K562 (cell line): Measurements from ENCODE around the gene GNRHR. TPM values are rescaled to one million over a fixed set of nuclear protein-coding genes. Genes with fewer than 3 reads are reported as not detected.

Source experiments
- ADNP ChIP-seq: fragments of 200-800 bp; sonication (Bioruptor generic); IDR thresholded peaks from 2 replicates; pipeline ENCODE4 v1.6.1; 2016; ENCODE audit warnings: missing genetic modification characterization, missing compliant biosample characterization
- BACH1 ChIP-seq: fragments of 200-800 bp; sonication (Bioruptor generic); IDR thresholded peaks from 2 replicates; pipeline ENCODE4 v1.6.1; 2016; ENCODE audit warnings: missing genetic modification characterization, missing compliant biosample characterization
- CBFB ChIP-seq: sonication (generic); formaldehyde crosslinking; IDR thresholded peaks from 2 replicates; pipeline ENCODE4 v1.4.0; 2020; ENCODE audit warnings: mild to moderate bottlenecking, missing genetic modification reagents
- FOS ChIP-seq: IDR thresholded peaks from 3 replicates; pipeline ENCODE4 v1.6.1; 2011; ENCODE audit not compliant: insufficient read length; ENCODE audit errors: extremely low read depth
- NFRKB ChIP-seq: fragments of 450-650 bp; IDR thresholded peaks from 2 replicates; pipeline ENCODE4 v1.6.1; 2016; ENCODE audit warnings: low read depth
- PML ChIP-seq: IDR thresholded peaks from 2 replicates; pipeline ENCODE4 v1.6.1; 2012; ENCODE audit warnings: low read length, inconsistent platforms
- ZEB2 ChIP-seq: fragments of 450-650 bp; IDR thresholded peaks from 2 replicates; pipeline ENCODE4 v1.6.1; 2016
- ZNF507 ChIP-seq: conservative IDR thresholded peaks from 2 replicates; pipeline ENCODE4 v1.6.1; 2017; ENCODE audit warnings: missing genetic modification characterization, missing compliant biosample characterization
- ZNF589 ChIP-seq: fragments of 200-800 bp; sonication (Bioruptor generic); IDR thresholded peaks from 2 replicates; pipeline ENCODE4 v1.6.1; 2016; ENCODE audit warnings: low read depth, missing genetic modification characterization, missing compliant biosample characterization
- polyA plus RNA-seq, 8 experiments: library from polyadenylated mRNA; depleted of rRNA in 4 of 8; stranded (reverse) in 5 of 8; unstranded in 3 of 8; fragments of >200 nt; fragmentation: Nextera tagmentation in 2 of 8; fragmentation: Illumina TruSeq in 1 of 8; extraction: Ambion mirVana in 2 of 8; extraction: Trizol in 1 of 8; gene quantifications; 2 replicates each; pipeline versions ENCODE4 v1.2.1 to v1.2.3, GENCODE V29; 2011 to 2014; ENCODE audit warnings: inconsistent platforms in 1 of 8, missing spikeins in 1 of 8
- total RNA-seq, 7 experiments: library from RNA; depleted of rRNA in 6 of 7; stranded (reverse); fragments of >200 nt in 6 of 7; fragmentation: Illumina TruSeq in 2 of 7; extraction: Trizol in 2 of 7; gene quantifications; 2 replicates each; pipeline versions ENCODE4 v1.2.1 to v1.2.3, GENCODE V29; 2011 to 2021; ENCODE audit warnings: low replicate concordance in 1 of 7
- TF ChIP-seq, protein P1 (sequence below): fragments of 250-450 bp; sonication (Bioruptor Pico); IDR thresholded peaks from 2 replicates; pipeline ENCODE4 v1.4.0; 2020; ENCODE audit warnings: mild to moderate bottlenecking, moderate library complexity, borderline replicate concordance
- TF ChIP-seq, protein P2 (sequence below): fragments of 450-650 bp; IDR thresholded peaks from 2 replicates; pipeline ENCODE4 v1.7.1; 2018; ENCODE audit warnings: mild to moderate bottlenecking, low read depth; ENCODE audit not compliant: partially characterized antibody
- TF ChIP-seq, protein P3 (sequence below): fragments of 250-450 bp; sonication (Bioruptor Pico); IDR thresholded peaks from 2 replicates; pipeline ENCODE4 v1.5.0; 2020; ENCODE audit warnings: mild to moderate bottlenecking
- TF ChIP-seq, protein P4 (sequence below): fragments of 250-450 bp; sonication (Bioruptor Pico); IDR thresholded peaks from 2 replicates; pipeline ENCODE4 v1.5.0; 2022; ENCODE audit warnings: mild to moderate bottlenecking
- TF ChIP-seq, protein P5 (sequence below): sonication (generic); formaldehyde crosslinking; IDR thresholded peaks from 2 replicates; pipeline ENCODE4 v1.8.1; 2023; ENCODE audit warnings: mild to moderate bottlenecking, missing genetic modification reagents, moderate library complexity
- TF ChIP-seq, protein P6 (sequence below): IDR thresholded peaks from 2 replicates; pipeline ENCODE4 v1.6.1; 2016; ENCODE audit warnings: missing genetic modification characterization, missing compliant biosample characterization

The GNRHR gene
- total and polyA plus RNA-seq, 9 of the 15 experiments (the other 6 are each of a cell fraction or from before 2014, with no cell fraction given): 0.06 to 0.13 TPM; not detected in 7

DNA sequence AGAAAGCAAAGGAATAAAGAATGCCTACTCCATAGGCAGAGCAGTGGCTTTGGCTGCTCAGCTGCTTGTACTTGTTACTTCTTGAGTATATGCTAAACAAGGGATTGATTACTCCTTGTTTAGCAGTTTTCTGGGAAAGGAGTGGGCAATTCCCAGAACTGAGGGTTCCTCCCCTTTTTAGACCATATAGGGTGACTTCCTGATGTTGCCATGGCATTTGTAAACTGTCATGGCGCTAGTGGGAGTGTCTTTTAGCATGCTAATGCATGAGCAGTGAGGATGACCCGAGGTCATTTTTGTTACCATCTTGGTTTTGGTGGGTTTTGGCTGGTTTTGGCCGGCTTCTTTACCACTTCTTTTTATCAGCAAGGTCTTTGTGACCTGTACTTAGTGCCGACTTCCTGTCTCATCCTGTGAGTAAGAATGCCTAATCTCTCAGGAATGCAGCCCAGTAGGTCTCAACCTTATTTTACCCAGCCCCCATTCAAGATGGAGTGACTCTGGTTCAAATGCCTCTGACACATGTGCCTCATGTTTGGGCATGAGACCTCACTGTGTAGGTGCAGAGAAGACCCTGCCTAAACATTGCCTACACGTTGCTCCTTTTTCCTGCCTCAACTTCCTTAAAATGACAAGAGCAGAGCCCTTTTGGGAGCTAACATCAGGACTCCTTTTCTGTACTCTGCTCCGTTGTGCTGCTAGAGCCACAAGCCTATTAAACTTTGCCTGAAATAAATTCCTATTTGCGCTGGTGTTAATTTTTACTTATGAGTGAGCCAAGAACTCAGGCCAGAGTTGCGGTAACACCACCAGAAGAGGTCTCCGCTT, 32.2 kb downstream of the GNRHR start (continued):
- TF ChIP-seq, protein P1, sequence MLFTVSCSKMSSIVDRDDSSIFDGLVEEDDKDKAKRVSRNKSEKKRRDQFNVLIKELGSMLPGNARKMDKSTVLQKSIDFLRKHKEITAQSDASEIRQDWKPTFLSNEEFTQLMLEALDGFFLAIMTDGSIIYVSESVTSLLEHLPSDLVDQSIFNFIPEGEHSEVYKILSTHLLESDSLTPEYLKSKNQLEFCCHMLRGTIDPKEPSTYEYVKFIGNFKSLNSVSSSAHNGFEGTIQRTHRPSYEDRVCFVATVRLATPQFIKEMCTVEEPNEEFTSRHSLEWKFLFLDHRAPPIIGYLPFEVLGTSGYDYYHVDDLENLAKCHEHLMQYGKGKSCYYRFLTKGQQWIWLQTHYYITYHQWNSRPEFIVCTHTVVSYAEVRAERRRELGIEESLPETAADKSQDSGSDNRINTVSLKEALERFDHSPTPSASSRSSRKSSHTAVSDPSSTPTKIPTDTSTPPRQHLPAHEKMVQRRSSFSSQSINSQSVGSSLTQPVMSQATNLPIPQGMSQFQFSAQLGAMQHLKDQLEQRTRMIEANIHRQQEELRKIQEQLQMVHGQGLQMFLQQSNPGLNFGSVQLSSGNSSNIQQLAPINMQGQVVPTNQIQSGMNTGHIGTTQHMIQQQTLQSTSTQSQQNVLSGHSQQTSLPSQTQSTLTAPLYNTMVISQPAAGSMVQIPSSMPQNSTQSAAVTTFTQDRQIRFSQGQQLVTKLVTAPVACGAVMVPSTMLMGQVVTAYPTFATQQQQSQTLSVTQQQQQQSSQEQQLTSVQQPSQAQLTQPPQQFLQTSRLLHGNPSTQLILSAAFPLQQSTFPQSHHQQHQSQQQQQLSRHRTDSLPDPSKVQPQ (CRISPR knock-in tag): peak; percentile 98
- peak; percentile 74; the same call in 1 of the 2 replicates for TF ChIP-seq ADNP (tag)
- TF ChIP-seq FOS: no peak
- TF ChIP-seq, protein P2, sequence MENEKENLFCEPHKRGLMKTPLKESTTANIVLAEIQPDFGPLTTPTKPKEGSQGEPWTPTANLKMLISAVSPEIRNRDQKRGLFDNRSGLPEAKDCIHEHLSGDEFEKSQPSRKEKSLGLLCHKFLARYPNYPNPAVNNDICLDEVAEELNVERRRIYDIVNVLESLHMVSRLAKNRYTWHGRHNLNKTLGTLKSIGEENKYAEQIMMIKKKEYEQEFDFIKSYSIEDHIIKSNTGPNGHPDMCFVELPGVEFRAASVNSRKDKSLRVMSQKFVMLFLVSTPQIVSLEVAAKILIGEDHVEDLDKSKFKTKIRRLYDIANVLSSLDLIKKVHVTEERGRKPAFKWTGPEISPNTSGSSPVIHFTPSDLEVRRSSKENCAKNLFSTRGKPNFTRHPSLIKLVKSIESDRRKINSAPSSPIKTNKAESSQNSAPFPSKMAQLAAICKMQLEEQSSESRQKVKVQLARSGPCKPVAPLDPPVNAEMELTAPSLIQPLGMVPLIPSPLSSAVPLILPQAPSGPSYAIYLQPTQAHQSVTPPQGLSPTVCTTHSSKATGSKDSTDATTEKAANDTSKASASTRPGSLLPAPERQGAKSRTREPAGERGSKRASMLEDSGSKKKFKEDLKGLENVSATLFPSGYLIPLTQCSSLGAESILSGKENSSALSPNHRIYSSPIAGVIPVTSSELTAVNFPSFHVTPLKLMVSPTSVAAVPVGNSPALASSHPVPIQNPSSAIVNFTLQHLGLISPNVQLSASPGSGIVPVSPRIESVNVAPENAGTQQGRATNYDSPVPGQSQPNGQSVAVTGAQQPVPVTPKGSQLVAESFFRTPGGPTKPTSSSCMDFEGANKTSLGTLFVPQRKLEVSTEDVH: no peak
- TF ChIP-seq ZNF507 (tag): peak; percentile 94
- TF ChIP-seq BACH1 (tag): peak; percentile 100
- TF ChIP-seq, protein P3, sequence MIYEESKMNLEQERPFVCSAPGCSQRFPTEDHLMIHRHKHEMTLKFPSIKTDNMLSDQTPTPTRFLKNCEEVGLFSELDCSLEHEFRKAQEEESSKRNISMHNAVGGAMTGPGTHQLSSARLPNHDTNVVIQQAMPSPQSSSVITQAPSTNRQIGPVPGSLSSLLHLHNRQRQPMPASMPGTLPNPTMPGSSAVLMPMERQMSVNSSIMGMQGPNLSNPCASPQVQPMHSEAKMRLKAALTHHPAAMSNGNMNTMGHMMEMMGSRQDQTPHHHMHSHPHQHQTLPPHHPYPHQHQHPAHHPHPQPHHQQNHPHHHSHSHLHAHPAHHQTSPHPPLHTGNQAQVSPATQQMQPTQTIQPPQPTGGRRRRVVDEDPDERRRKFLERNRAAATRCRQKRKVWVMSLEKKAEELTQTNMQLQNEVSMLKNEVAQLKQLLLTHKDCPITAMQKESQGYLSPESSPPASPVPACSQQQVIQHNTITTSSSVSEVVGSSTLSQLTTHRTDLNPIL: peak; percentile 99
- peak; percentile 100 for TF ChIP-seq ZNF589
- TF ChIP-seq, protein P4, sequence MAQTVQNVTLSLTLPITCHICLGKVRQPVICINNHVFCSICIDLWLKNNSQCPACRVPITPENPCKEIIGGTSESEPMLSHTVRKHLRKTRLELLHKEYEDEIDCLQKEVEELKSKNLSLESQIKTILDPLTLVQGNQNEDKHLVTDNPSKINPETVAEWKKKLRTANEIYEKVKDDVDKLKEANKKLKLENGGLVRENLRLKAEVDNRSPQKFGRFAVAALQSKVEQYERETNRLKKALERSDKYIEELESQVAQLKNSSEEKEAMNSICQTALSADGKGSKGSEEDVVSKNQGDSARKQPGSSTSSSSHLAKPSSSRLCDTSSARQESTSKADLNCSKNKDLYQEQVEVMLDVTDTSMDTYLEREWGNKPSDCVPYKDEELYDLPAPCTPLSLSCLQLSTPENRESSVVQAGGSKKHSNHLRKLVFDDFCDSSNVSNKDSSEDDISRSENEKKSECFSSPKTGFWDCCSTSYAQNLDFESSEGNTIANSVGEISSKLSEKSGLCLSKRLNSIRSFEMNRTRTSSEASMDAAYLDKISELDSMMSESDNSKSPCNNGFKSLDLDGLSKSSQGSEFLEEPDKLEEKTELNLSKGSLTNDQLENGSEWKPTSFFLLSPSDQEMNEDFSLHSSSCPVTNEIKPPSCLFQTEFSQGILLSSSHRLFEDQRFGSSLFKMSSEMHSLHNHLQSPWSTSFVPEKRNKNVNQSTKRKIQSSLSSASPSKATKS (CRISPR knock-in tag): peak; percentile 98
- peak; percentile 68; the same call in 1 of the 2 replicates for TF ChIP-seq ZEB2
- no peak for TF ChIP-seq CBFB
- TF ChIP-seq NFRKB: peak; percentile 73
- TF ChIP-seq, protein P5, sequence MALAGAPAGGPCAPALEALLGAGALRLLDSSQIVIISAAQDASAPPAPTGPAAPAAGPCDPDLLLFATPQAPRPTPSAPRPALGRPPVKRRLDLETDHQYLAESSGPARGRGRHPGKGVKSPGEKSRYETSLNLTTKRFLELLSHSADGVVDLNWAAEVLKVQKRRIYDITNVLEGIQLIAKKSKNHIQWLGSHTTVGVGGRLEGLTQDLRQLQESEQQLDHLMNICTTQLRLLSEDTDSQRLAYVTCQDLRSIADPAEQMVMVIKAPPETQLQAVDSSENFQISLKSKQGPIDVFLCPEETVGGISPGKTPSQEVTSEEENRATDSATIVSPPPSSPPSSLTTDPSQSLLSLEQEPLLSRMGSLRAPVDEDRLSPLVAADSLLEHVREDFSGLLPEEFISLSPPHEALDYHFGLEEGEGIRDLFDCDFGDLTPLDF (CRISPR knock-in tag): no peak
- TF ChIP-seq, protein P6, sequence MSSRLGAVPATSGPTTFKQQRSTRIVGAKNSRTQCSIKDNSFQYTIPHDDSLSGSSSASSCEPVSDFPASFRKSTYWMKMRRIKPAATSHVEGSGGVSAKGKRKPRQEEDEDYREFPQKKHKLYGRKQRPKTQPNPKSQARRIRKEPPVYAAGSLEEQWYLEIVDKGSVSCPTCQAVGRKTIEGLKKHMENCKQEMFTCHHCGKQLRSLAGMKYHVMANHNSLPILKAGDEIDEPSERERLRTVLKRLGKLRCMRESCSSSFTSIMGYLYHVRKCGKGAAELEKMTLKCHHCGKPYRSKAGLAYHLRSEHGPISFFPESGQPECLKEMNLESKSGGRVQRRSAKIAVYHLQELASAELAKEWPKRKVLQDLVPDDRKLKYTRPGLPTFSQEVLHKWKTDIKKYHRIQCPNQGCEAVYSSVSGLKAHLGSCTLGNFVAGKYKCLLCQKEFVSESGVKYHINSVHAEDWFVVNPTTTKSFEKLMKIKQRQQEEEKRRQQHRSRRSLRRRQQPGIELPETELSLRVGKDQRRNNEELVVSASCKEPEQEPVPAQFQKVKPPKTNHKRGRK (tag): peak; percentile 50; the same call in 1 of the 2 replicates
- TF ChIP-seq PML: peak; percentile 51
